NCI-H146 treated with DMSO at 0.1 percent for 48 hours (cell line): ENCODE measurements around the gene IL34.
"Not testable (repeated sequence)": the region's sequence is repeated elsewhere in the genome, so short reads cannot be mapped to it uniquely, and the experiment has no call there.

ENCODE experiments used
- DNase-seq: peaks from one replicate; lab custom pipeline; 2025; ENCODE audit not compliant: unreplicated experiment; lab: John Stamatoyannopoulos, UW

The IL34 gene

DNA sequence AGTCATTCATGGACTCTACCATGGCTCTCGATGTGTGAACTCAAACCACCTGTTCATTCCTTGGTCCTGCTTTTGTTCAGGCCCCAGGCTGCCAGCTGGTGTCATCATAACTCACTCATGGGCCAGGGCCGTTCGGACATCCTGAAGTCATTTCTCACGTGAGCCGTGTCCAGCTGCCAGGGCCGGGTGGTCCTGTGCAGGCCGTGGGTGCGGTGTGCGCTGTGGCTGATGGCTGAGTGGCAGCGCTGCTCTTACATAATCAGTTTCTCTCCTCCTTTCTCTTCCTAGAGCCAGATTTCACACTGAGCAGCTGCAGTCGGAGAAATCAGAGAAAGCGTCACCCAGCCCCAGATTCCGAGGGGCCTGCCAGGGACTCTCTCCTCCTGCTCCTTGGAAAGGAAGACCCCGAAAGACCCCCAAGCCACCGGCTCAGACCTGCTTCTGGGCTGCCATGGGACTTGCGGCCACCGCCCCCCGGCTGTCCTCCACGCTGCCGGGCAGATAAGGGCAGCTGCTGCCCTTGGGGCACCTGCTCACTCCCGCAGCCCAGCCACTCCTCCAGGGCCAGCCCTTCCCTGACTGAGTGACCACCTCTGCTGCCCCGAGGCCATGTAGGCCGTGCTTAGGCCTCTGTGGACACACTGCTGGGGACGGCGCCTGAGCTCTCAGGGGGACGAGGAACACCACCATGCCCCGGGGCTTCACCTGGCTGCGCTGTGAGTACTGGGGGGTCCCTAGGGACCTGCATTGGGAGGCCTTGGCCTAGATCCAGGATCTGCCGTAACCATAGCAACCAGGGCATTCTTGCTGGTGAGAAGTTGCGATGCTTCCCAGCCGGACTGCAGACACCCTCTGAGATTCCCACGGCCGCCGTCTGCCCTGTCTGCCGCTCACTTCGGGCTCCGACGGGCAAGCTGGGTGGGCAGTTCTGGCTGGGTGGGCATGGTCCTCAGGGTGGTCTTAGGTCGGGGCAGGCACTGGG, at the start of gene IL34:
TSS of gene IL34 (plus strand) at position 300 of the 982 bp plus-strand sequence. CDS start at position 689, 389 bp downstream.
- DNase-seq, result peak; percentile 49

DNA sequence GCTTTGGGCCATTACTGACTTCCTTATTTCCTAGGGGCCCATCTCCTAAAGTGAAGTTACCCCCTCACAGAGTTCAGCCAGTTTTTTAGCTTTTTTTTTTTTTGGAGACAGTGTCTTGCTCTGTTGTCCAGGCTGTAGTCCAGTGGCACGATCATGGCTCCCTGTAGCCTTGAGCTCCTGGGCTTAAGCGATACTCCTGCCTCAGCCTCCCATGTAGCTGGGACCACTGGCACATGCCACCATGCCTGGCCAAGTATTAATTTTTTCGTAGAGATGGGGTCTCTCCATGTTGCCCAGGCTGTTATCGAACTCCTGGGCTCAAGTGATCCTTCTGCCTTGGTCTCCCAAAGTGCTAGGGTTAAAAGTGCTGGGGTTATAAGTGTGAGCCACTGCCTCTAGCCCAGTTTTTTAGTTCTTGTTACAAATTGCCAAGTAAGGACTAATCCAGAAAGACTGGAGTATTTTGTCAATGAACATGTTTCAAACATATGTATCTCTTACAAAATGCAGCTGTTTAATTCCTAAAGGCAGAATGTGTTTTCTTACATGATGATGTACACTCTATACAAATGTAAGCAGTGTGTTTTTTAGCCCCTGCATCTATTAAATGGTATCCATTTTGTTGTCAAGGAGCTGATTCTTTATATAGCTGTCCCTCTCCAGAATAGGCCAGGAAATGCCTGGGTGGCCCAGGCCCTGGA, 49.1 kb upstream of the IL34 start:
- DNase-seq, result no peak

DNA sequence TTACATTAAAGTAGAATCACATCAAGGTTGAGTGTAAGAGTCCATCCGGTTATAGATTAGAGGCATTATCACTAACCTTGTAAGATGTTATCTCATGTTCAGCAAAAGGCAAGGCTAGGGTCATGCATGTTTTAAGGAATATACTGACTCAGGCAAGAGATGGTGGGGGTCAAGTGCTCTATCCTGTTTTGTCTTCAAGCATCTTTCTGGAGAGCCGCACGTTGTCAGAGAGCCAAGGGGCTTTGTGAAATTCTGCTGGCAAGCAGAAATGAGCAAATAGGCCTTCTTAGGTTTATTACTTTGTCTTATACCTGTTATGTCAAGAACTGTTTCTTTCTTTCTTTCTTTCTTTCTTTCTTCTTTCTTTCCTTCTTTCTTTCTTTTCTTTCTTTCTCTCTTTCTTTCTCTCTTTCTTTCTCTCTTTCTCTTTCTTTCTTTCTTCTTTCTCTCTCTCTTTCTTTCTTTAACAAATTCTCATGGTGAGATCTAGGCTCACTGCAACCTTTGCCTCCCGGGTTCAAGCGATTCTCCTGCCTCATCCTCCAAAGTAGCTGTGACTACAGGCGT, 47.3 kb upstream of the IL34 start:
- DNase-seq, result no peak

DNA sequence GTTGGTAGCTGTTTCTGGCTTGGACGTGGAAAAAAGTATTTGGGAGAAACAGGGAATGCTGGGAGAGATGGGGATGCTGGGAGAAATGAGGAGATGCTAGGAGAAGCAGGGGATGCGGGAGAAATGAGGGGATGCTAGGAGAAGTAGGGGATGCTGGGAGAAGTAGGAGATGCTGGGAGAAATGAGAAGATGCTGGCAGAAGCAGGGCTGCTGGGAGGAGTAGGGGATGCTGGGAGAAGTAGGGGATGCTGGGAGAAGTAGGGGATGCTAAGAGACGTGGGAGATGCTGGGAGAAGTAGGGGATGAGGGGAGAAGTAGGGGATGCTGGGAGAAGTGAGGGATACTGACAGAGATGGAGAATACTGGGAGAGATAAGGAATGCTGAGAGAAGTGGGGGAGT, 45.6 kb upstream of the IL34 start:
- no peak for DNase-seq

DNA sequence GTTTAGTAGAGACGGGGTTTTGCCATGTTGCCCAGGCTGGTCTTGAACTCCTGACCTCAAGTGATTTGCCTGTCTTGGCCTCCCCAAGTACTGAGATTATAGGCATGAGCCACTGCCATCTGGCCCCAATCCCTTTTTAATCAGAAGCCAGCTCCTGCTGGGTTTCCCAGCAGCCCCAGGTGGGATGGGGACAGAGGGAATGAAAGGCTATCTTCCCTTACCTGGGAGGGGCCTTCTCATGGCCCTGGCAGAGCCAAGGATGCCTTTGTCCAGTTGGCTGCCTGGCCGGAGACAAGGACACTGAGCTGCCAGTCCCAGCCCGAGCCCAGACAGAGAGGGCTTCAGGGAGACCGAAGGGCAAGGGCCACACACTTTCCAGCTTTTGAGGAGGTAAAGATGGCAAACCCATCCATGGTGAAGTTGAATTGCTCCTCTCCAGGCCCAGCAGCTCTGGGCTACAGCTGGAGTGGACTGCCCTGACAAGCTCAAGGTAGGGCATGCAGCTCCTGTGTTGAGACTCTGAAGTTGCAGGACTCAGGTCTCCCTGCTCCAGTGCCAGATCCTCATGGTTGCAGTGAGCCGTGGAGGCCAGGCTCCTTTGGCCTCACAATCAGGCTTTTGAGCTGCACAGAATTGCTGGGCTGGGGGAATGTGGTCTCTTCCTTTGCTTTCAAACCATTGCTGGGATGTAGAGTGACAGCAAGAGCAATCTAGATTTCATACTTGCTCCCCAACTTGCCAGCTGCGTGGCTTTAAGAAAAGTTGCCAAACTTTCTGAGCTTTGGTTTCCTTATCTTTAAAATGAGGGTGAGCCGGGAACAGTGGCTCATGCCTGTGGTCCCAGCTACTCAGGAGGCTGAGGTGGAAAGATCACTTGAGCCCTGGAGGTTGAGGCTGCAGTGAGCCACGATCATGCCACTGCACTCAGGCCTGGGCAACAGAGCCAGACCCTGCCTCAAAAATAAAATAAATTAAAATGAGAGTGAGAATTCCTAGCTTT, 44.5 kb upstream of the IL34 start:
- DNase-seq, result no peak

DNA sequence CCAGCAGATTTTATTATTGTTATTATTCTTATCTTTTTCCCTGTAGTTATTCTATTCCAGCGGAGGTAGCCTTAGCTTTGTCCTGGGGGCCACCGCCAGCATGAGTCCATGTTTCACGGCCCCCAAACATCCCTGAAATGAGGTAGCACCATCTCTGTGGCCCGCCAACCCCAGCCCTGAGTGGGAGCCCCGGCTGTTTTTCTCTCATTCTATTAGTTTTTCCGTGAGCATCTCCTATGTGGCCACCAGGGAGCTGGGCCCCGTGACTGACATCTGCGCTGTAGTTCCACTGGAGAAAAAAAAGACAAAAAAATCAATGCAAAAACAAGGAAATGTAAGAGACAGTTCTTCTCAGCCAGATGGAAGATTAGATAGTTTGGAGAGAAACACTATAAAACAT, 43.5 kb upstream of the IL34 start:
- no peak for DNase-seq

DNA sequence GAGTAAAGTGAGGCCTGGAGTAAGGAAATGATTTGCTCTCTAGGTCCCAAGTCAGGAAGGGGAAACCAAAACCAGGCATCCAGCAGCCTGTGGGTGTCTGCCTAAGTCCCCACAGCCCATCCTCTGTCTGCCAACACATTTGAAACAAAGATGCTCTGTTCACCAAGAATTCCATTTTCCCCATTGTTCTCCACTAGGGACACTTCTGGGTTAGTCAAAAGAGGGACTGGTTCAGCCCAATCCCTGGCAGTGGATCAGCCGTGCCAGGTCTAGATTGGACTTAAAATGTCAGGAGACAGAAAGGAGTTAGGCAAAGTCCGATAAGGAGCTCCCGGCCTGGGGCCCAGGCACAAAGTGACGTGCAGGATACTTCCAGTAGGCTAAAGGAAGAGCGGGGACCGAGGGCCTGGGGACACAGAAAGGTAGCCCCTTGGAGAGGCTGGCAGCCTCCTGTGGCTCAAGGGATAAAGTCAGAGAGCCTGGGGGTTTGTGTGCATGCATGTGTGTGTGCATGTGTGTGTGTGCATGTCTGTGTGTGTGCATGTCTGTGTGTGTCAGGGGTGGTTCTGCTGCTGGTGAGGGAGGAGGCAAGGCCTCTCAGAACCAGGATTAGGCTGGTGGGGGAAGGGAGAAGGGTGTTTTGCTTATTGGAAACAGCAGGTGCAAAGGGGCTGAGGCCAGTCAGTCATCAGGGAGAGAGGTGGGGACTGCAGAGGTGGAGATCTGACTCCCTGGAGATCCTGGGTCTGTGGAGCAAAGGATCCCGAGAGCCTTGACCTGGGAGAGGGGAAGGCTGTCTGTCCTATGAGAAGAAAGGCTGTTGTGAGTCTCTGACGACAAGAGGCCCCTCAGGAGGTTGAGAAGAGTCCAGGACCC, 41.7 kb upstream of the IL34 start:
- no peak for DNase-seq

DNA sequence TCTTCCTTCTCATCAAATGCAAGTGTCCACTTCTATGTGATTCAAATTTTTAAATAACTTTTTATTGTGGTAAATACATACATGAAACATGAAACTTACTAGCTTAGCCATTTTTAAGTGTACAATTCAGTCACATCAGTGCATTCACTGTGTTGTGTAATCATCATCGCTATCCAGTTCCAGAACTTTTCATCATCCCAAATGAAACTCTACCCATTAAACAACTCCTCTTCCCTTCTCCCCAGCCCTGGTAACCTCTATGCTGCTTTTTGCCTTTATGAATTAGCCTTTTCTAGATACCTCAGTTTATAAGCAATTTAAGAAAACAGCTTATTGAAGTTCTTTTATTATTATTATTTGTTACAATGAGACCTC, 41.1 kb upstream of the IL34 start:
- DNase-seq, result no peak

DNA sequence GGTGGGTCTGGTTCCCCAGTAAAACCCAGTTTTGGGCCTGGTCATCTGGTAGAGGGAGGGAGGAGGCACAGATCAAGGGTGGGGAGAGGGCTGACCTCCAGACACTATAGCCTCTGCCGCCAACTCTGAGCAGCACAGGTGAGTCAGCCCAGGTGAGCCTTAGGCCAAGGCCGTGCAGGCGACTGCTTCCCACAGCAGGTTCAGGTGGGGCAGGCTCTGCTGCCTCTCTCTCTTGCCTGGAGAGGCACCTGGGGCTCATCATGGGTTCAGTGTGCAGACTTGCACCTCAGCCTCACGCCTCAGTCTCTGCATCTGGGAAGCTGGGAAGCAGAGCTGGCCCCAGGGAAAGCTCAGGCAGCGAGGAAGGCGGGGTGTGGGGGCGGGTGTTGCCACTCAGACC, 37.8 kb upstream of the IL34 start:
- no peak for DNase-seq

DNA sequence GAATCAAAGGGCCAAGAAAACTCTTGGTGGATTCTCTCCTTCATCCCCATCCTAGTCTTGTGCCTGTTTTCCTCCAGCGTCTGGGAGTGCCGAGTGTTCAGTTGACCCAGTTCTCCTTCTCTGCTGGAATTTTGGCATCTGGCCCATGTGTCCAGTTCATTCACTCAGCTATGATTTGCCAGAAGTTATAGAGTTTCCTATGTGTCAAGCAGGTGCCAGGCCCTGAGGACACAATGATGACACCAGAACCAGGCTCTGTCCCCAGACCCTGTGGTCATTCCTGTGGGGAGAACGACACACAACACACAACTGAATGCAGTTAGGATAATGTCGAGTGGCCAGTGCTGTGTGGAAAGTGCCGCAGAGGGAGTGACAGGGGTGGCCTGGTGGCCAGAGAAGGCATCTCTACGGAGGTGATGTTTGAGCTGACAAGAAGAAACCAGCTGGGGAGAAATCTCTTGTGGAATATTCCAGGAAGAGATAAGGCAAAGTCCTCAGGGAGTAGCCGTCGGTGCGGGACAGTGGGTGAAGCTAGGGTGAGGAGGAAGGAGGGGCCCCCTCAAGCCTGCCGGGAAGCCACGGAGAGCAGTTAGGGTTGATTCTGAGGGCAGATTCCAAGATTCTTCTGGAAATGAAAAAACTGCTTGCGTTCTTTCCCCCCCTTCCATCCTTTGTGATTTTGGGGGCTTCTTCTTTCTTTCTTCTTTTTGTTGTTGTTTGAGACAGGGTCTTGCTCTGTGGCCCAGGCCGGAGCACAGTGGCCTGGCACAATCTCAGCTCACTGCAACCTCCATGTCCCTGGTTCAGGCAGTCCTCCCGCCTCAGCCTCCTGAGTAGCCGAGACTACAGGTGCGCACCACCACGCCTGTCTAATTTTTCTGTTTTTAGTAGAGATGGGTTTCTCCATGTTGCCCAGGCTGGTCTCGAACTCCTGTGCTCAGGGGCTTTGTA, 35.8 kb upstream of the IL34 start:
- DNase-seq, result no peak

DNA sequence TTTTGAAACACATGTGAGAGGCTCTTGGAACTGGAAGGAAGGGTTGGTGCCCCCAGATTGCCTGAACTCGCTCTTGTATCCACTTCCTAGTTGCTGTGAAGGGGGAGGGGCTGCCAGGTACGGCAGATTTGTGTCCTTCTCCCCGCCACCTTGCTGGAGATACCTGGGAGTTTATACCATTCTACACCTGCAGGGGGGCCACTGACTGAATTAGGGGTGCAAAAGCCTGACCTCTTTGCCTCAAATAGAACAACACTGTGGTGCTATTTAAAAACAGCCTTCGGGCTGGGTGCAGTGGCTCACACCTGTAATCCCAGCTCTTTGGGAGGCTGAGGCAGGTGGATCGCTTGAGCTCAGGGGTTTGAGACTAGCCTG, 35.1 kb upstream of the IL34 start:
- DNase-seq, result no peak

DNA sequence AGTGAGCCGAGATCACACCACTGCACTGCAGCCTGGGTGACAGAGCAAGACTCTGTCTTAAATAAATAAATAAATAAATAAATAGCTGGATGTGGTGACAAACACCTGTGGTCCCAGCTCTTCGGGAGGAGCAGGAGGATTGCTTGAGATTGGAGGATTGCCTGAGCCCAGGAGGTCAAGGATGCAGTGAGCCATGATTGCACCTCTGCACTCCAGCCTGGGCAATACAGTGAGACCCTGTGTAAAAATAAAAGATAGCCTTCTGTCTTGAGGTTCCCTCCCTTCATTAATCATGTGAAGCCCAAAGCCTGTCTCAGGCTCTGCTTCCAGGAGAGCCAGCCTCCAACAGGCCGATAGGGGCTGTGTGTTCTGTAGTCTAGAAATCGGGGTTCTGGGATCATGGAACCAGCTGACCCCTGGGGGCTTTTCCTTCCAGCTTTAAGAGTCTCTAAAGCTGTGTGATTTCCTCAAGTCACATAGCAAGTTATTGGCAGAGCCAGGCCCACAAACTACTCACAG, 34.5 kb upstream of the IL34 start:
- no peak for DNase-seq

DNA sequence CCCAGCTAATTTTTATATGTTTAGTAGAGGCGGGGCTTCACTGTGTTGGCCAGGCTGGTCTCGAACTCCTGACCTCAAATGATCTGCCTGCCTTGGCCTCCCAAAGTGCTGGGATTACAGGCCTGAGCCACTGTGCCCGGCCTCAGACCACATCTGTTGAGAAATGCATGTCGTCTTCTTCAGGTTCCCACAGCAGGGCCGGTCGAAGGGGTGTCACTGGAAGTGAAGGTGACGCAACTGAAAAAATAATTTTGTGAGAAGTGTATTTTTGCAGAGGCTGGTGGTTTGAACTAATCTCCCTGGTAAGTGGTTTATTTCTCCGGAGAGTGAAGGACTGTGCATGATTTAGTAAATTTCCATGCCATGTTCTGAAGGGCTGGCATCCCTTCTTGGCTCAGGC, 33.4 kb upstream of the IL34 start:
- DNase-seq, result no peak

DNA sequence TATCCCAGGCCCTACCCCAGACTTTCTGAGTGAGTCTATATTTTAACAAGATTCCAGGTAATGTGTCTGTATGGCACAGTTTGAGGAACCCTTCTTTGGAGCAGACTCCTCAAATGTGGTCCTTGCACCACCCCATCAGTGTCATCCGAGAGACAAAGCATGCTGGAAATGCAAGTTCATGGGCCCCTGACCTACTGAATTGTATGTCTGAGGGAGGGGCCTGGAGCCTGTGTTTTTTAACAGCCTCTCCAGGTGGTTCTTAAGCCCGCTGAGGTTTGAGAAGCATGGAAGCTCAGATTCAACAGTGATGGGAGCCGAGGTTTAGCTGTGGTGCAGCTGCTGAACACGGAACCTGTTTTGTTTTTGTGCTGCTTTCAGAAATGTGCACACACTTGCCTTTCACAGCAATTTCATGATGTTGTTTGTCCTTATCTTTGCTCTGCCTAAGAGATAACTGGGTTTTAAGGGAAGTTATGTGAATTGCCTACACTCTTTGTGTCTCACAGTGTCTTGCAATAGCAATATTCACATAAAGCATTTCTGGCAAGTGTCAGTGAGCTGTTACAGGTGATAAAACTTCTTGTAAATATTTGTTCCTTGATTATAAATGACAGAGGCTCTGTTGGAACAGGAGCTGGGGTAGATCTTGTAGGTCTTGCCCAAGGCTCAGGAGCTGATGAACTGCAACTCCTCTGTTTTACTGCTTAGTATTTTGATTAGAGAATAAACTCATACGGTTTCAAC, 32.0 kb upstream of the IL34 start:
- no peak for DNase-seq

DNA sequence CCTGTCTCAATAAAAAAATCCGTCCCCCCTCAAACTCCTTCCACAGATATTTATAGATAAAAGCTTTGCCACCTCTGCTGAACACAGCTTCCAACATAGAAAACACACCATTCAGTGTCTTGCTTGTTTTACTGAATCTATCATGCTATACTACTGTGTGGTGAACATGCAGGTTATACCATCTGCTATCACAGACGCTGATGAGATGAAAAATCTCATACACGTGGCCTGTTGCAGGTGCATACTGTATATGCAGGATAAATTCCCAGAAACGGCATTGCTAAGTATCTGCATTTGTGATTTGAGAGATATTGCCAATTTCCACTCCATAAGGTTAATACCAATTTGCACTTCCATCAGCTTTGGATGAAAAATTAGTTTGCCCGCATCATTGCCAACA, 30.4 kb upstream of the IL34 start:
- DNase-seq, result no peak

DNA sequence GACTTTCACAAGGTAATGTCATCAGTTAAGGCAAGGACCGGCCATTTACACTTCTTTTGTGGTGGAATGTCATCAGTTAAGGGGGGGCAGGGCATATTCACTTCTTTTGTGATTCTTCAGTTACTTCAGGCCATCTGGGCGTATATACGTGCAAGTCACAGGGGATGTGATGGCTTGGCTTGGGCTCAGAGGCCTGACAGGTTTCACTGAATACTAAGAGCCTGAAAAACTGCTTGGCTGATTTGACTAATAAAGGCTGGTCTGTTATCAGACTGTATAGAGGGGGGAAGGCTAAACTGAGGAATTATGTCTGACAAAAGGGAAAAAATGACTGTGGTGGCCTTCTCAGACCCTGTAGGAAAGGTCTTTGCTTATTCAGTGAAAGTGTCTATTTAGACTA, 24.5 kb upstream of the IL34 start:
- not testable (repeated sequence) for DNase-seq

DNA sequence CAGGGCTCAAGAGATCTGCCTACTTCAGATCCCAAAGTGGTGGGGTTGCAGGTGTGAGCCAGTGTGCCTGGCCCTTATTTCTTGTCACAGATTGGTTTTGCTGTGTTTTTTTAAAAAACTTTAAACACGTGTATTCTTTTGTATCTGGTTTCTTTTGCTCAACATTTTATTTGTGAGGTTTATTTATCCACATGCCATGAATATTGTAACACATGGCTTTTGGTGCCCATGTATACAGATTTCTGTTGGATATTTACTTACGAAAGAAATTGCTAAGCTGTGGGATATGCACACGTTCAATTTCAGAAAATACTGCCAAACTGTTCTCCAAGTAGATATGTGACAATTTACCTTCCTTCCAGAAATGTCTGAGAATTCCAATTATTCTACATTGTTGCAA, 18.7 kb upstream of the IL34 start:
- DNase-seq, result no peak
